Esophagus (tissue), 2 donors: ENCODE results near the gene TNFRSF11A. TPM values are rescaled to one million over a fixed set of nuclear protein-coding genes. Genes with fewer than 3 reads are reported as not detected.

Source experiments
- H3K27ac ChIP-seq, 2 donors: one replicate each; pipeline ENCODE4 v1.5.1; 2013; ENCODE audit warnings: low read depth in 2 of 2, mild to moderate bottlenecking in 2 of 2, inconsistent platforms in 1 of 2, low read length in 1 of 2, moderate library complexity in 1 of 2
- H3K27me3 ChIP-seq, 2 donors: one replicate each; pipeline ENCODE4 v1.6.1; 2013; ENCODE audit warnings: low read length in 2 of 2, control low read depth in 1 of 2, mild to moderate bottlenecking in 1 of 2; ENCODE audit not compliant: insufficient read depth in 2 of 2, control insufficient read depth in 1 of 2
- H3K36me3 ChIP-seq, 2 donors: one replicate each; pipeline ENCODE4 v1.6.1; 2013; ENCODE audit warnings: low read length in 1 of 2; ENCODE audit not compliant: control insufficient read depth in 2 of 2, insufficient read depth in 2 of 2
- H3K4me1 ChIP-seq, 2 donors: one replicate each; pipeline ENCODE4 v1.6.1; 2013; ENCODE audit warnings: low read length in 1 of 2; ENCODE audit not compliant: control insufficient read depth in 2 of 2, insufficient read depth in 2 of 2
- H3K4me3 ChIP-seq, 2 donors: one replicate each; pipeline ENCODE4 v1.5.1; 2013; ENCODE audit warnings: low read length in 2 of 2, mild to moderate bottlenecking in 2 of 2, low read depth in 1 of 2, moderate library complexity in 1 of 2
- H3K9me3 ChIP-seq, 2 donors: one replicate each; pipeline ENCODE4 v1.6.1; 2013; ENCODE audit warnings: mild to moderate bottlenecking in 2 of 2, low read depth in 1 of 2, low read length in 1 of 2, moderate library complexity in 1 of 2; ENCODE audit not compliant: control insufficient read depth in 2 of 2, insufficient read depth in 1 of 2
- WGBS, 2 donors: extraction: QIAGEN DNeasy Blood & Tissue Kit; methylation state at CpG; one replicate each; pipeline ENCODE4 v1.1.7; 2013; 5-methylcytosine and 5-hydroxymethylcytosine counted together
- polyA plus RNA-seq, 2 donors: library from polyadenylated mRNA; stranded (reverse); fragments of 200-250 nt; gene quantifications; one replicate each; pipeline ENCODE4 v1.2.3, GENCODE V29; 2013
- donor health status: healthy with polysubstance abuse.
- donor health status: Bipolar disorder and iron deficiency.

The TNFRSF11A gene
- polyA plus RNA-seq, 2 donors: 1.2 to 2.2 TPM

- 14 to 32% methylated on average over 9 of the region's 9 CpGs for WGBS, 2 donors
- Histone ChIP-seq H3K36me3 (no peaks in the 10 kb centered on the region), H3K4me1 (no peaks in the 10 kb centered on the region), H3K27ac (peak overlapping the region; percentile 40 to 60), H3K4me3 (no peak overlapping the region), H3K27me3 (no peaks in the 10 kb centered on the region), H3K9me3 (no peaks in the 10 kb centered on the region)
Observed at GRCh38 chr18:62420513-62421209, 95.6 kb downstream of the TNFRSF11A start.

GRCh38 chr18:62425465-62426190, 100.5 kb downstream of the TNFRSF11A start:
- peak overlapping the region in 1 of 2 donors; percentile 35 for H3K4me3 ChIP-seq
- no peaks in the 10 kb centered on the region for H3K27me3 ChIP-seq
- H3K4me1 ChIP-seq: no peaks in the 10 kb centered on the region
- no peaks in the 10 kb centered on the region for H3K36me3 ChIP-seq
- H3K27ac ChIP-seq: peak overlapping the region; percentile 64 to 85
- no peaks in the 10 kb centered on the region for H3K9me3 ChIP-seq
- 4 to 7% methylated on average over 14 of the region's 14 CpGs for WGBS, 2 donors

DNA sequence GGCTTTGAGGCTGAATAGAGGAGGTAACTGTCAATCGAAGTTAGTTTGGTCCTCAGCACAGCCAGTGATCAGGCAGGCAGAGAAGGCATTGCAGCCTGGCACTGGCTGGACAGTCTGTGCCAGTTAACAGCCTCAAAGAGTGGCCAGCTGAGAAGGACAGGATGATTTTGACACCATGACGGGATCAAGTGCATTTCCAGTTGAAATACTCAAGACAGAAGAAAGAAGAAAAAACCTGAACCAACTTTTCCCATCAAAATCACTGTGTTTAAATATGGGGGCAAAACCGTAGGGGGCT, 101.0 kb downstream of the TNFRSF11A start:
- 63% methylated on average over 3 of the region's 3 CpGs for WGBS, 2 donors
- H3K27ac ChIP-seq: no peak overlapping the region

GRCh38 chr18:62432176-62432575, 107.1 kb downstream of the TNFRSF11A start:
- H3K27me3 ChIP-seq: no peaks in the 10 kb centered on the region
- H3K4me3 ChIP-seq: no peak overlapping the region
- H3K36me3 ChIP-seq: no peaks in the 10 kb centered on the region
- 62 to 67% methylated on average over 4 of the region's 4 CpGs for WGBS, 2 donors
- peaks cover 2 to 3% of the 10 kb centered on the region in 2 donors for H3K4me1 ChIP-seq
- no peak overlapping the region for H3K27ac ChIP-seq
- H3K9me3 ChIP-seq: no peaks in the 10 kb centered on the region

More for the DNA sequence above, 101.0 kb downstream of the TNFRSF11A start:
- Histone ChIP-seq H3K4me1 (no peaks in the 10 kb centered on the region), H3K4me3 (no peak overlapping the region), H3K9me3 (no peaks in the 10 kb centered on the region), H3K36me3 (no peaks in the 10 kb centered on the region), H3K27me3 (no peaks in the 10 kb centered on the region)

DNA sequence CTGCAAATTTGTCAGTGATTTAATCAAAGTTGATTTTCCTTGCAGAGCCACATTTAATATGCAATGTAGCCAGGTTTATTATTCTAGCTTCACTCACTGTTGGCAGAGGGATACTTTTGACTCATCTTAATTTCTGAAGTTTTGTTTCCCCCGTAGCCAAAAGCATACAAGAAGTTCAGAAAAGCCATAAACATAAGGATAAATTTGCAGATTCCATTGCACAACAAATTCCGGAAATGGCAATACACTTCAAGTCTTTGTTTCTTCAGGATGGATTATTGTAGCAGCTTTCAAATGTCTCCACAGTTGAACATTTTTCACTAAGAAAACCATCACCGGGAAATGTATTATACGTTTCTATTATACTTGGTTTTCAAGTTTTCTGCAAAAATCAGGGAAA, 109.7 kb downstream of the TNFRSF11A start:
- Histone ChIP-seq H3K27me3 (no peaks in the 10 kb centered on the region), H3K27ac (no peak overlapping the region), H3K36me3 (no peaks in the 10 kb centered on the region), H3K9me3 (no peaks in the 10 kb centered on the region), H3K4me1 (peaks cover 2 to 13% of the 10 kb centered on the region in 2 donors), H3K4me3 (no peak overlapping the region)
- WGBS, 2 donors: 46 to 49% methylated on average over 4 of the region's 4 CpGs

DNA sequence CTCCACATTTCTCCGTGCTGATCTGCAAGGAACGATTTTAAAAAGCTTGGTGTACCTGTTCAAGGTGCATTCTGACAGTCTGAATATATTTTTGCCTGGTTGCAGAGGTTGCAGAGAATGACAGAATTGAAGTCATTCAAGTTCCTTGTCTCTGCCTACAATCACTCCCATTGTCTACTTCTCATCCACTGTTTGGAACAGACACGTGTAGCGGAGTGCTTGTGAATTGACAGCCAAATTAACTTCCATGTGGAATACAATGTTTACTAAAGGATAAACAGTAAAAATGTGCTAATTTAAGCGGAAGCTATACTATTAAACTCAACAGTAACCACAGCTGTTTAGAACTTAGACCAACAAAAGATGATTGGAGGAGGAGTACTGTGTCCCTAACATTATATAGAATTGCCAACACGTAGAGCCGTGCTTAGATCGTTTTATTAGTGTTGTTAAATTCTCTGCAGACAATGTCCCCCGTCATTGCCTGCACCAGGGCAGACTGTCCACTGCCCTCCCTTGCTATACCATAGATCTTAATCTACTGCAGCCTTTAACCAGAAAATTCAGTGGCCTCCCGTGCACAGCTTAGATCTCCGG, 110.4 kb downstream of the TNFRSF11A start:
- no peaks in the 10 kb centered on the region for H3K9me3 ChIP-seq
- no peak overlapping the region for H3K4me3 ChIP-seq
- no peaks in the 10 kb centered on the region for H3K27me3 ChIP-seq
- H3K36me3 ChIP-seq: no peaks in the 10 kb centered on the region
- H3K27ac ChIP-seq: no peak overlapping the region
- WGBS, 2 donors: 56 to 59% methylated on average over 11 of the region's 11 CpGs
- peaks cover 2 to 13% of the 10 kb centered on the region in 2 donors for H3K4me1 ChIP-seq

DNA sequence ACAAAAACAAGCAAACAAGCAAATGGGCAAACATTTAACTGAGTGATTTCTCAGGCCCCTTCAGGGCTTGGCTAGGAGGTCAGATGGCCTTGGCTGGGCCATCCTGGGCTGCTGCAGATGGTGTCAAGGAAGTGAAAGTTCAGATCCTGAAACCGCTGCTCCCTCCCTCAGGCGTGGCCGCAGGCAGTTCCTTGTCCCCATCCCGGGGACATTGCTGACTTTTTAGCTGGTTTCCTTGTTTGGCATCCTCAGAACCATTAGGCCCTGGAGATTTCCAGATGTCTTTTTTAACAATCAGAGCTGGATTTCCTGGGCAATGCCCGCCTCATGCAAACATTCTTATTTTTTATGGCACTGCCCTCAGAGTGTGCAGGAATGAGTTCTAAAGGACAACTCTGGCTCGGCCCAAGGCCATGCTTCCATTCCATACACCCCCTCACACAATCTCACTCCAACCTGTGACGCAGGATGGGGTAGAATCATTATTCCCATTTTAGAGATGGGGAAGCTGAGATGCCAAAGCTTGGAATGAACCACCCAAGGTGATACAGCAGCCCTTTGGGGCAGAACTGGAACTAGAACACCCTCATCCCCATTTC, 111.6 kb downstream of the TNFRSF11A start:
- H3K9me3 ChIP-seq: no peaks in the 10 kb centered on the region
- no peaks in the 10 kb centered on the region for H3K27me3 ChIP-seq
- peak overlapping the region; percentile 50 to 51 for H3K27ac ChIP-seq
- no peak overlapping the region for H3K4me3 ChIP-seq
- peaks cover 2 to 13% of the 10 kb centered on the region in 2 donors for H3K4me1 ChIP-seq
- 68 to 70% methylated on average over 7 of the region's 7 CpGs for WGBS, 2 donors
- no peaks in the 10 kb centered on the region for H3K36me3 ChIP-seq

- H3K9me3 ChIP-seq: peaks cover 0 to under 1% of the 10 kb centered on the region in 2 donors
- peak overlapping the region; percentile 57 to 65 for H3K27ac ChIP-seq
- 8 to 20% methylated on average over 11 of the region's 11 CpGs for WGBS, 2 donors
- no peaks in the 10 kb centered on the region for H3K36me3 ChIP-seq
- no peak overlapping the region for H3K4me3 ChIP-seq
- H3K27me3 ChIP-seq: no peaks in the 10 kb centered on the region
- peaks cover 2 to 13% of the 10 kb centered on the region in 2 donors for H3K4me1 ChIP-seq
Observed at GRCh38 chr18:62437235-62438017, 112.3 kb downstream of the TNFRSF11A start.

DNA sequence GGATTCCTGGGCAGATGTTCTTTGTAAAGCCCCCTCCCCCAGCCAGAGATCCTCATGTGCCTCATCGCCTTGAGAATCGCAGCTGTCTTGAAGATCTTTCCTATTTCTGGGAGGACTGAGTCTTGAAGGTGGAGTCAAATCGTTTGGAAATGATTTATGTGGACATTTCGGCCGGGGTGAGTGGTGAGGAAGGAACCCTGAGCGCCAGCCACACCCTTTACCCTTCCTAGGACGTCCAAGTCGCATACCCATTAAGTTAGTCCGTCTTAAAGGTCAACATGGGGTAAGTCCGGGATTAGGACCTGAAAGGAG, 112.9 kb downstream of the TNFRSF11A start:
- H3K27ac ChIP-seq: peak overlapping the region; percentile 9 to 65
- H3K27me3 ChIP-seq: no peaks in the 10 kb centered on the region
- no peaks in the 10 kb centered on the region for H3K36me3 ChIP-seq
- peaks cover 2 to 13% of the 10 kb centered on the region in 2 donors for H3K4me1 ChIP-seq
- H3K4me3 ChIP-seq: no peak overlapping the region
- WGBS, 2 donors: 19 to 30% methylated on average over 10 of the region's 10 CpGs
- peaks cover 0 to 6% of the 10 kb centered on the region in 2 donors for H3K9me3 ChIP-seq
